NCI-H2081 treated with DMSO at 0.1 percent for 48 hours (cell line): ENCODE results near the gene TTLL13.

ENCODE experiments used
- DNase-seq: peaks from one replicate; lab custom pipeline; 2025; lab: John Stamatoyannopoulos, UW

Gene TTLL13, protein sequence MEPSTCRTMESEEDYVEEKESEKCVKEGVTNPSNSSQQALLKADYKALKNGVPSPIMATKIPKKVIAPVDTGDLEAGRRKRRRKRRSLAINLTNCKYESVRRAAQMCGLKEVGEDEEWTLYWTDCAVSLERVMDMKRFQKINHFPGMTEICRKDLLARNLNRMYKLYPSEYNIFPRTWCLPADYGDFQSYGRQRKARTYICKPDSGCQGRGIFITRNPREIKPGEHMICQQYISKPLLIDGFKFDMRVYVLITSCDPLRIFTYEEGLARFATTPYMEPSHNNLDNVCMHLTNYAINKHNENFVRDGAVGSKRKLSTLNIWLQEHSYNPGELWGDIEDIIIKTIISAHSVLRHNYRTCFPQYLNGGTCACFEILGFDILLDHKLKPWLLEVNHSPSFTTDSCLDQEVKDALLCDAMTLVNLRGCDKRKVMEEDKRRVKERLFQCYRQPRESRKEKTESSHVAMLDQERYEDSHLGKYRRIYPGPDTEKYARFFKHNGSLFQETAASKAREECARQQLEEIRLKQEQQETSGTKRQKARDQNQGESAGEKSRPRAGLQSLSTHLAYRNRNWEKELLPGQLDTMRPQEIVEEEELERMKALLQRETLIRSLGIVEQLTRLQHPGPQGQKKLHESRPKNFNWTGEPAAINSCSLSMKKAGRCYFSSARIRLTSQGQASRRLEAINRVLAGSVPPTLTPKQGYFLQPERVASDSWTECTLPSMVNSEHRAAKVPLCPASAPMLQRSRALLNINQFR

GRCh38 chr15:90249203-90249863 is at the start of gene TTLL13:
TSS of gene TTLL13 (plus strand) at chr15:90249556. CDS start at chr15:90250631, 1,075 bp downstream.
- DNase-seq: peak; percentile 45

GRCh38 chr15:90200534-90201129 is 48.7 kb upstream of the TTLL13 start:
- no peak for DNase-seq

GRCh38 chr15:90201130-90201943 is 48.0 kb upstream of the TTLL13 start, which contains the start of gene SEMA4B:
TSS of gene SEMA4B (plus strand) at chr15:90201330. CDS start at chr15:90201579, 249 bp downstream.
- DNase-seq: no peak

DNA sequence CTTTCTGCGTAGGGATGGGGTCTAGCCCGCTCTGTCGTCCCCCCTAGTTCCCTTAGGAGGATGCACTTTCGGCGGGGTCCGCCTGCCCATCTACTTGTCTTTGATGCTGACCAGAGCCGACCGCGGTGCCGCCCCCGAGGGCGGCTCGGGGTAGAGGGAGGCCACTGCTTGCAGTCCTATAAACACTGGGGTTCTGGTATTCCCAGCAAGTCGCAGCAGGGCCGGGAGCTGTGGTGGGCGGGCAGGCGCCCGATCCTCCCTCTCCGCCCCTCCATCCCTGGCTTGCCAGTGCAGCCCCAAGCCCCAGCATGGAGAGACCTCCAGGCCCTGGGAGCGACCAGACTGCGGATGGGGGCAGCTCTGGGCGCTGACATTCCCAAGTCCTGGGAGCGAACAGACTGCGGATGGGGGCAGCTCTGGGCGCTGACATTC is 47.4 kb upstream of the TTLL13 start:
- no peak for DNase-seq

GRCh38 chr15:90202929-90203328 is 46.4 kb upstream of the TTLL13 start:
- no peak for DNase-seq

DNA sequence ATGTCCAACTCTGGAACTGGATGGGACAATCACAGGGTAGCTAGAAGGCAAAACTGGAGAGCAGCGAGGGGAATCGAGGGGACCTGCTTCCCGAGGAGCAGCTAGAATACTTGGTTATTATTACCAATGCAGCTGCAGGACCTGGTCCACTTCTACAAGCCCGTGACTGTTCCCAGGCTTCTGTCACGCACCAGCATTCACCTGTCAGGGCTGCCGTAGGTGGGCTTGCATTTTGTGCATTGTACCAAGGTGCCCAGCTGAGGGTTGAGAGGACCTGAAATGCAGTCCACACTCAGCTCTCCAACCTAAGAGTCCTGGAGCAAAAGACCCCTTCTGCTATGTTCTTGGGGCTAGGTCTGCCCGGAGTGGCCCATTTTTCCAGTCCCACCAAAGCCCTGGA is 45.9 kb upstream of the TTLL13 start:
- DNase-seq: no peak

DNA sequence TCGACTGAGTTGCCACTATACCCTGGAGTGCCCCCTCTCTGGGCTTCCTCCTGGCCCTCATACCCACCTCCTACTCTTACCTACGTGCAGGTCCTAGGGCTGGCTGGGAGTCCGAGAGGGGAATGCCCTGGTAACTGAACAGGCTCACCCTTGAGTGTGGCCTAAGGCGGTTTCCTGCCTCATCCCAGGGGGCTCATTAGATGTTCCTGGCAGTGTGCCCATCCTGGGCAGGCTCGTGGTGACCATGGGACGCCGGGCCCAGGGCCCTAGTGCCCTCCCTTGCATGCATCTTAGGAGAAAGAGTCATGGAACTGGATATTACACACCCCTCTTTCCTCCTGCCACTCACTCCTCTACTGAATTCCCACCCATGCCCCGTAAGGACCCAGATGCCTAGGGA is 45.4 kb upstream of the TTLL13 start:
- no peak for DNase-seq

DNA sequence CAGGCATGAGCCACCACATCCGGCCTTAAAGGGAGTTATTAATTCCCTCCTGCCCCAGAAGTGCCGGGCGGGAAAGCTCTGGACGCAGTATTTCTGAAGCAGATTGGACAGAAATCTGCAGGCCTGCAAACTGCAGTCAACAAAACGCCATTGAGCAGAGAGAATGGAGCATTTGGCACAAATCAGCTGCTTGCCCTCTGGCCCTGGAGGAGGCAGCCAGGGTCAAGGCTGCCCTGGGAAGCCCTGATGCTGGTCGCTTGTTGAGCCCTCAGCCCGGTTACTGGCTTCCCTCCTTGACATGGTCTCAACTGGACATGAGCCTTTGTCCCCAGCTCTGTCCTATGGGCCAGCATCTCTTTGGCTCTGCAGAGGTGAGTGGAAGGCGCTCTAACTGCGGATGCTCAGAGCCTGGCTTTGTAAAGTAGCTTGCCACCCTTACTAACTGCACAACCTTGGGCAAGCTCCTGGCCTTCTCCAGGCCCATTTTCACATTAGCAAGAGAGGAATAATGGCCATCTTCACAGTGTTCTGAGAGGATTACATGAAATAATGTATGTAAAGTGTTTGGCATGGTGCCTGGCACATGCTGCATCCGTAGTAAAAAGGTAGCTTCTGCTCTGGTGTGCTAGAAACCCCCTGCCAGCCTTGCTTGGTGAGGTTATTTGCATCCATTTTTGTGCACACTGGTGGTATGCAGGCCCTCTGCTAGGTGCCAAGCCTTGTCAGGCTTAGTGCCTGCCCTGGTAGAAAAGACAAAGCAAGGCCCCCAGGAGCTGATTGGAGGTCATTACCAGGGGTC is 44.1 kb upstream of the TTLL13 start:
- no peak for DNase-seq

DNA sequence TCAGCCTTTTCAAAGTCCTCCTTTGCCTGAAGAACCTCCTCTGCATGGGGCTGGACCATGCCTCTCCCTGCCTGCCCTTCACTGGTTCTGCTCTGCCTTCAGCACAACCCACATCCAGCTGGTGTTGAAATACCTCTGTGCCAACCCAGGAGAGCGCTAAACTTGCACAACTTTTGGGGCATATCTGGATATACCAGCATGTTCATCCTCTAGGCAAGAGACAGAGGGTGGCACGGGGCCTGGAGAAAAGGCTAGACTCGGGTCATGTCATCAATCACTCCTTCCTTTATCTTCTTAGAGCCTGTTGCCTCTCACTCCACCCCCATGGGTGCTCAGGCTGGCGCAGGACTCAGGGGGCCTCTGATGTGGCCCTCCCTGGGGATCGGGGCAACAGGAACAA is 43.5 kb upstream of the TTLL13 start:
- DNase-seq: no peak

GRCh38 chr15:90207252-90207651 is 42.1 kb upstream of the TTLL13 start:
- DNase-seq: no peak

DNA sequence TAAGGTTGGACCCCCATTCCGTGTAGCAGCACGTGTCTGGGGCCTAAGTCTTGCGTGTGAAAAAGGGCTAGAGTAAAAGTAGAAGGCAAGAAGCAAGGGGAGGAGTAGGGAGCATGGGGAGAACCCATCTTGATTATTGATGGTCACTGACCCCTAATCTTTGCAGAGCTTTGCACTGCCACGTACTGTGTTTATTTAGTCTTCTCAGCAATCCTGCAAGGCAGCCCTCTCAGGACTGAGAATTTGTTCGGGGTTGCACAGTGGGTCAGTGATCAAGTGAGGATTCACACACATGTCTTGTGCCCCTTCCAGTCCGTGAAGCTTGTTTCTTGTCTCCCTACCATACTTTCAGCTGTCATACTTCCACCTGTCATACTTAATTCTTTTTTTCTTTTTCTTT is 41.0 kb upstream of the TTLL13 start:
- no peak for DNase-seq

GRCh38 chr15:90209591-90209990 is 39.8 kb upstream of the TTLL13 start:
- DNase-seq: no peak

GRCh38 chr15:90210593-90210992 is 38.8 kb upstream of the TTLL13 start:
- DNase-seq: no peak

GRCh38 chr15:90211009-90211408 is 38.3 kb upstream of the TTLL13 start:
- no peak for DNase-seq

GRCh38 chr15:90211440-90212143 is 37.8 kb upstream of the TTLL13 start:
- DNase-seq: no peak

- DNase-seq: no peak
Observed at GRCh38 chr15:90212221-90213098, 36.9 kb upstream of the TTLL13 start.

DNA sequence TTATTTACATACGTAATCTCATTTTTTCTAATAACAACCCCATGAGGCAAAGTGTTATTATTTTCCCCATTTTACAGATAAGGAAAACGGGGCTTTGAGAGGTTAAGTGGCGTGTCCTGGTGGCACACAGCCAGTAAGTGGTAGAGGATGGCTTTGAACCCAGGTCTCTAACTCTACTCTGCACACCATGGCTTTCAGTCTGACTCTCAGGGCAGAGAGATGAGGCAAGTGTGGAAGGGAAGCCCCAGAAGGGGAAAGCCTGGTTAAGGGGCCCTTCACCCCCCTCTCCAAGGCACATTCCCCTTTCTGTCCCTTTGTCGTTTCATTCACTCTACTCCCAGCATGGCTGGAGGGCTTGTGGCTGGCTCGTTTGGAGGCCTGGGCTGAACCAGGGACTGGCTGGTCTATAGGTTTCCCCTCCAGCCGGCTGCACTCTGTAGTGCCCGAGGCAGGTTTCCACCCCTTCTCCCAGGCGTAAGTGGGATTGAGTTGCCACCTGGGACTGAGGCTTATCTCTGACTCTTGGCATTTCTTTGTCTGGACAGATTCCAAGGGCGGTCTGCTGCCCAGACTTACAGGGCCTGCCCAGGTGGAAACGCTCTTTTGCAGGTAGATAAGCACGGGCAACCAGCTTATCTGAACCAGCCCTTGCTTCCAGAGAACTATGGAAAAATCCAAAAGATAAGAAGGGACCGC is 36.1 kb upstream of the TTLL13 start:
- no peak for DNase-seq

DNA sequence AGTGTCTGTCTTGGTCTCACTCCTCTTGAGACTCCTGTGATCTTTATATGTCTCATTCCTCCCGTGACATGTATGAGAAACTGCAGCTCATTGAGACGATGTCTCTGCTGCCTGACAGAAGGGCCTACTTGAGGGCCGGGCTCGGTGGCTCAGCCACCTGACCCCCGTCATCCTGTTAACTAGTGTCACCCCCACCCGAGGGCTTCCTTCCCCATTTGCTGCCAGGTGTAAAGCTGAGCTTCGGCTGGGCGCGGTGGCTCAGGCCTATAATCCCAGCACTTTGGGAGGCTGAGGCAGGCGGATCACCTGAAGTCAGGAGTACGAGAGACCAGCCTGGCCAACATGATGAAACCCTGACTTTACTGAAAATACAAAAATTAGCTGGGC is 35.5 kb upstream of the TTLL13 start:
- no peak for DNase-seq
